Heart right ventricle (tissue), 16 donors: ENCODE measurements around the gene EXOSC7. TPM values are rescaled to one million over a fixed set of nuclear protein-coding genes. Genes with fewer than 3 reads are reported as not detected.

ENCODE experiments used
- ATAC-seq, 8 donors: fragments of 200-7000 bp; cut with Tn5 transposase; one replicate each; pipeline ENCODE4 v1.9.1; 2020; ENCODE audit warnings: mild to moderate bottlenecking in 8 of 8, moderate library complexity in 8 of 8, moderate number of reproducible peaks in 1 of 8
- DNase-seq, 2 donors: peaks; one replicate each; pipeline ENCODE4 v3.0.0-alpha.2; 2020
- H3K27ac ChIP-seq, 10 donors: fragments of 200-600 bp; sonication (generic) in 2 of 10; one replicate each; pipeline versions ENCODE4 v1.5.0 to v1.8.0; 2020 to 2022; ENCODE audit warnings: mild to moderate bottlenecking in 3 of 10
- H3K27me3 ChIP-seq, 7 donors: fragments of 200-600 bp; one replicate each; pipeline ENCODE4 v1.8.0; 2021 to 2022; ENCODE audit warnings: mild to moderate bottlenecking in 2 of 7
- H3K36me3 ChIP-seq, 9 donors: fragments of 200-600 bp; sonication (generic) in 1 of 9; one replicate each; pipeline versions ENCODE4 v1.5.0 to v1.8.0; 2020 to 2022; ENCODE audit warnings: mild to moderate bottlenecking in 2 of 9
- H3K4me1 ChIP-seq, 9 donors: fragments of 200-600 bp; sonication (generic) in 1 of 9; one replicate each; pipeline versions ENCODE4 v1.5.0 to v1.8.0; 2020 to 2022; ENCODE audit warnings: mild to moderate bottlenecking in 4 of 9
- H3K4me3 ChIP-seq, 10 donors: fragments of 200-600 bp; sonication (generic) in 2 of 10; one replicate each; pipeline versions ENCODE4 v1.5.0 to v1.8.0; 2020 to 2022; ENCODE audit warnings: mild to moderate bottlenecking in 7 of 10, moderate library complexity in 2 of 10
- H3K9me3 ChIP-seq, 11 donors: fragments of 200-600 bp in 10 of 11; sonication (generic) in 2 of 11; one replicate each; pipeline versions ENCODE4 v1.5.0 to v1.8.0; 2013 to 2022; ENCODE audit warnings: mild to moderate bottlenecking in 2 of 11, control low read depth in 1 of 11, moderate library complexity in 1 of 11
- WGBS, 2 donors: extraction: QIAGEN DNeasy Blood & Tissue Kit; methylation state at CpG; one replicate each; pipeline ENCODE4 v1.1.7; 2013; ENCODE audit warnings: inconsistent platforms in 1 of 2; 5-methylcytosine and 5-hydroxymethylcytosine counted together
- intact Hi-C, 10 donors: fragments of 100-400 bp; cut with DNase I; formaldehyde crosslinking; loops; one replicate each; pipeline versions ENCODE4 v1.11.1 to v1.14.2; 2022
- polyA plus RNA-seq, 2 donors: library from polyadenylated mRNA; stranded (reverse); fragments of 200-250 nt; gene quantifications; one replicate each; pipeline ENCODE4 v1.2.3, GENCODE V29; 2013
- total RNA-seq, 10 donors: library from RNA; stranded (reverse); fragmentation: NEBNext Ultra II Directional in 3 of 10; extraction: Animal tissue kit (Norgen Biotek cat#: 25700) in 3 of 10; gene quantifications; one replicate each; pipeline versions ENCODE4 v1.2.1 to v1.2.4, GENCODE V29; 2021 to 2023
- TF ChIP-seq, protein P1 (sequence below), 9 donors: fragments of 200-600 bp; sonication (generic) in 2 of 9; IDR thresholded peaks; one replicate each; pipeline versions ENCODE4 v1.5.0 to v1.8.0; 2021 to 2022; ENCODE audit warnings: antibody characterized with exemption in 9 of 9, mild to moderate bottlenecking in 5 of 9, moderate library complexity in 1 of 9
- donor health status: Arrhythmogenic right ventricular cardiomyopathy.
- donor health status: ischemic (EF 13 %, LVEDD 7.1; RV severe dilation, severe dysfunction).
- donor health status: healthy with polysubstance abuse.
- donor health status: DM: no; HTN: yes; CAD: no.
- donor health status: DM: no; HTN: no; CAD: no.
- donor health status: ischemic (EF 25% LVEDD 6.9; RV normal size, moderate dysfunction).
- donor health status: ischemic (EF 25% LVEDD 5.7; RV mildly dilated, moderate dysfunction).
- donor health status: healthy.
- donor health status: DM: yes; HTN: yes; CAD: no.
- donor health status: Ischemic cardiomyopathy.
- donor health status: ischemic (EF 35%, LVEDD 5.7; RV mildly dilated, moderate dysfunction).
- donor health status: nonischemic (EF 11% LVEDD 7.7; RV severe dilation, severe dysfunction).
- donor health status: DM: yes; HTN: yes; CAD: no.
- donor health status: PGD.
- donor health status: ischemic (EF 29% LVEDD 5.4; RV normal size, mild dysfunction).
- donor health status: nonischemic (EF 23%, LVEDD 6.1; RV moderate dilation, normal function).

The EXOSC7 gene
- total and polyA plus RNA-seq, 12 donors, result 24.2 to 39.9 (median 32.1) TPM

DNA sequence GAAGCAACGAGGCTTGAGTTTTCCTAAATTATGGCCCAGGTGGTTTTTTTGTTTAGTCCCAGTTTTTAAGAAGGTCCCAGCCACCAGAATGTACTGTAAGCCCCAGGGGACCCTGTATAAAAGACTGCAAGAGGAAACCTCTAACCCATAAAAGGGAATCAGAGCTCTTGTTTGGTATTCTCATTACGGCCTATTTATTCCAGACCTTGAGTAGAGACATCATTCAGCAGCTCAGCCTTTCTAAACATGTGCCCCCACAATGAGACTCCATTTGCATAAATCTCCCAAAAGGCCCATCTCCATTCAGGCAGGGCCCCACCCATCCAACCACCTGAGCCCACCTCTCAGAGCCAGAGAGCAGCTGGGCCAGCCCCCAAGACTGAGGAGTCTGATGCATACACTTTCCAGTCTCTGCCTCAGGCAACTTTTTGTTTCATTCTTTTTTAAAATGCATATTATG is 25.7 kb upstream of the EXOSC7 start:
- TF ChIP-seq, protein P1, sequence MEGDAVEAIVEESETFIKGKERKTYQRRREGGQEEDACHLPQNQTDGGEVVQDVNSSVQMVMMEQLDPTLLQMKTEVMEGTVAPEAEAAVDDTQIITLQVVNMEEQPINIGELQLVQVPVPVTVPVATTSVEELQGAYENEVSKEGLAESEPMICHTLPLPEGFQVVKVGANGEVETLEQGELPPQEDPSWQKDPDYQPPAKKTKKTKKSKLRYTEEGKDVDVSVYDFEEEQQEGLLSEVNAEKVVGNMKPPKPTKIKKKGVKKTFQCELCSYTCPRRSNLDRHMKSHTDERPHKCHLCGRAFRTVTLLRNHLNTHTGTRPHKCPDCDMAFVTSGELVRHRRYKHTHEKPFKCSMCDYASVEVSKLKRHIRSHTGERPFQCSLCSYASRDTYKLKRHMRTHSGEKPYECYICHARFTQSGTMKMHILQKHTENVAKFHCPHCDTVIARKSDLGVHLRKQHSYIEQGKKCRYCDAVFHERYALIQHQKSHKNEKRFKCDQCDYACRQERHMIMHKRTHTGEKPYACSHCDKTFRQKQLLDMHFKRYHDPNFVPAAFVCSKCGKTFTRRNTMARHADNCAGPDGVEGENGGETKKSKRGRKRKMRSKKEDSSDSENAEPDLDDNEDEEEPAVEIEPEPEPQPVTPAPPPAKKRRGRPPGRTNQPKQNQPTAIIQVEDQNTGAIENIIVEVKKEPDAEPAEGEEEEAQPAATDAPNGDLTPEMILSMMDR (IDR thresholded peaks at IDR 0.05), result no peak
- Histone ChIP-seq H3K27ac (no peak overlapping the region), H3K9me3 (no peaks in the 10 kb centered on the region), H3K27me3 (no peaks in the 10 kb centered on the region), H3K4me3 (no peak overlapping the region), H3K36me3 (peaks cover 0 to 39% (median 0%) of the 10 kb centered on the region in 9 donors), H3K4me1 (peaks cover 0 to 17% (median 6%) of the 10 kb centered on the region in 9 donors)
- intact Hi-C loops, result no loop called here
- no peak for ATAC-seq
- DNase-seq, result no peak
- WGBS, 2 donors, result 63 to 70% methylated on average over 2 of the region's 2 CpGs

DNA sequence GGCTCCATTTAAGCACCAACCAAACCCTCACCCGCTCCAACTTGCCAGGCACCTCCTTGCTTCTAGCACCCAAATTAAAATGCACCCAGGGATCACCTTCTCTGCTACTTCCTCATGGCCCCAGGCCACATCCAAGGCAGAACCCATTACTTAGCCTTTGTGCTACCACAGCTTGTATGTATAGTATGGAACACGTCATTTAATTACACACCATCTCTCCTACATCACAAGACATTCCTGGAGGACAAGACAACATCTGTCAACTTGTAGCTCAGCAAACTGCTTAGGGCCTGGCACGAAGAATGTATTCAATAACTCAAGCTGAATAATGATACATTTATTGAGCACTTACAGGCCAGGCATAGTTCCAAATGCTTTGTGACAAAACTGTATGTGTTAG is 23.4 kb upstream of the EXOSC7 start:
- Histone ChIP-seq H3K36me3 (peaks cover 0 to 38% (median 4%) of the 10 kb centered on the region in 9 donors), H3K9me3 (no peaks in the 10 kb centered on the region), H3K4me3 (no peak overlapping the region), H3K4me1 (peaks cover 0 to 31% (median 8%) of the 10 kb centered on the region in 9 donors), H3K27ac (no peak overlapping the region), H3K27me3 (no peaks in the 10 kb centered on the region)
- ATAC-seq (no peak), DNase-seq (no peak)
- intact Hi-C loops, result no loop called here
- TF ChIP-seq, protein P1 (IDR thresholded peaks at IDR 0.05), result no peak
- WGBS, 2 donors, result 98 to 99% methylated on average over 3 of the region's 3 CpGs

DNA sequence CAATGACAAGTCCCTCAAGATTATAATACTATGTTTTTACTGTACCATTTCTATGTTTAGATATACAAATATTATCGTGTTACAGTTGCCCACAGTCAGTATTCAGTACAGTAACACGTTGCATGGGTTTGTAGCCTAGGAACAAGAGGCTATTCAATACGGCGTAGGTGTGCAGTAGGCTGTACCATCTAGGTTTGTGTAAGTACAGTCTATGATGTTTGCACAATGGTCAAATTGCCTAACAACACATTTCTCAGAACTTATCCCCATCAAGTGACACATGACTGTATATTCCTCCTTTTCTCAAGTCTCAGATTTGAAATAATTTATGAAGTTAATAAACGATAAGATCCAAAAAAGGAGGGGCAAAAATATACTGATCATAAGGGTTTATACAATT is 21.7 kb upstream of the EXOSC7 start:
- intact Hi-C loops, result no loop called here
- TF ChIP-seq, protein P1 (IDR thresholded peaks at IDR 0.05), result no peak

DNA sequence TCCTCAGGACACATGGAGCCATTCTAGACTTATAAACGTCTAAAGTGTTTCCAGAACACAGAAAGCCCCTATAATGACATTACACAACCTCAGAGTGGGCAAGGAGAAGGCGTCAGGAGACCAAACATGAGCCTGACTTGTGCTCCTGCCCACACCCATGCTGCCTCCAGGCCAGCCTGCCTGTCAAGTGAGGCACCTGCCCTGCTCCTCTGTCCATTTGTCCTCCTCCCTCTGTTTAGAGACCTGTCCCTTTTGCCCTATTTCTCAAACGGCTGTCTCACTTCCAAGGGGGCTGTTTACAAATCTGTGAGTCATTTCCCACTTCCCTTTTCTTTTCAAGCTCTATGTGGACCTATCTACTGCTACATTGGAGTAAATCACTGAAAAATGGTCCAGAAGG is 21.1 kb upstream of the EXOSC7 start:
- TF ChIP-seq, protein P1 (IDR thresholded peaks at IDR 0.05), result no peak
- Histone ChIP-seq H3K9me3 (no peaks in the 10 kb centered on the region), H3K4me3 (no peak overlapping the region), H3K4me1 (peaks cover 0 to 35% (median 8%) of the 10 kb centered on the region in 9 donors), H3K27ac (peak overlapping the region in 1 of 10 donors; percentile 82), H3K27me3 (no peaks in the 10 kb centered on the region), H3K36me3 (peaks cover 0 to 58% (median 9%) of the 10 kb centered on the region in 9 donors)
- DNase-seq (no peak), ATAC-seq (peak in 1 of 8 donors; percentile 28)
- intact Hi-C loops, result no loop called here
- WGBS, 2 donors, result 69 to 72% methylated on average over 3 of the region's 3 CpGs

More for the DNA sequence above, 21.7 kb upstream of the EXOSC7 start:
- DNase-seq (no peak), ATAC-seq (no peak)
- H3K27me3 ChIP-seq, result no peaks in the 10 kb centered on the region
- no peaks in the 10 kb centered on the region for H3K9me3 ChIP-seq
- 92 to 95% methylated on average over 5 of the region's 5 CpGs for WGBS, 2 donors
- H3K4me1 ChIP-seq, result peaks cover 0 to 33% (median 8%) of the 10 kb centered on the region in 9 donors
- no peak overlapping the region for H3K4me3 ChIP-seq
- H3K36me3 ChIP-seq, result peaks cover 0 to 54% (median 9%) of the 10 kb centered on the region in 9 donors
- H3K27ac ChIP-seq, result peak overlapping the region in 1 of 10 donors; percentile 82
